HG03039 (cell line): ENCODE results near the gene OSBPL3.
"Not testable (repeated sequence)": the region's sequence is repeated elsewhere in the genome, so short reads cannot be mapped to it uniquely, and the experiment has no call there.

Experiments
- ATAC-seq: cut with Tn5 transposase; IDR thresholded peaks from one replicate; pipeline ENCODE4 v1.9.1; 2021; ENCODE audit warnings: mild to moderate bottlenecking, moderate library complexity; ENCODE audit not compliant: unreplicated experiment

OSBPL3 gene

GRCh38 chr7:24801883-24802282, 178.1 kb downstream of the OSBPL3 start:
- no peak for ATAC-seq

GRCh38 chr7:24800667-24801066, 179.3 kb downstream of the OSBPL3 start:
- ATAC-seq: no peak

- ATAC-seq: no peak
Observed at GRCh38 chr7:24800073-24800472, 179.9 kb downstream of the OSBPL3 start.

GRCh38 chr7:24799506-24799905, 180.5 kb downstream of the OSBPL3 start:
- ATAC-seq: no peak

GRCh38 chr7:24798261-24798660, 181.7 kb downstream of the OSBPL3 start:
- no peak for ATAC-seq

- no peak for ATAC-seq
Observed at GRCh38 chr7:24797270-24797669, 182.7 kb downstream of the OSBPL3 start.

GRCh38 chr7:24795407-24795767, 184.6 kb downstream of the OSBPL3 start:
- no peak for ATAC-seq

- not testable (repeated sequence) for ATAC-seq
Observed at GRCh38 chr7:24794751-24795406, 185.1 kb downstream of the OSBPL3 start.

- no peak for ATAC-seq
Observed at GRCh38 chr7:24793982-24794648, 185.9 kb downstream of the OSBPL3 start.

GRCh38 chr7:24788961-24789576, 190.9 kb downstream of the OSBPL3 start:
- no peak for ATAC-seq

GRCh38 chr7:24788075-24788474, 191.9 kb downstream of the OSBPL3 start:
- ATAC-seq: no peak

- no peak for ATAC-seq
Observed at GRCh38 chr7:24786941-24787340, 193.0 kb downstream of the OSBPL3 start.

- no peak for ATAC-seq
Observed at GRCh38 chr7:24786306-24786705, 193.7 kb downstream of the OSBPL3 start.

GRCh38 chr7:24784277-24784676, 195.7 kb downstream of the OSBPL3 start:
- no peak for ATAC-seq

- ATAC-seq: no peak
Observed at GRCh38 chr7:24783698-24784097, 196.3 kb downstream of the OSBPL3 start.

GRCh38 chr7:24781106-24781505, 198.9 kb downstream of the OSBPL3 start:
- ATAC-seq: no peak

- no peak for ATAC-seq
Observed at GRCh38 chr7:24779283-24779655, 200.7 kb downstream of the OSBPL3 start.

GRCh38 chr7:24778543-24779282, 201.3 kb downstream of the OSBPL3 start:
- ATAC-seq: peak; percentile 61

- no peak for ATAC-seq
Observed at GRCh38 chr7:24777806-24778205, 202.2 kb downstream of the OSBPL3 start.

GRCh38 chr7:24773646-24774045, 206.3 kb downstream of the OSBPL3 start:
- no peak for ATAC-seq

- ATAC-seq: no peak
Observed at GRCh38 chr7:24769851-24770250, 210.1 kb downstream of the OSBPL3 start.
